DMS 273 (cell line): Measurements from ENCODE around the gene SLC12A5.
A peak's percentile ranks its signal among the peaks of the same experiment; 100 is the strongest.

Experiments used
- DNase-seq: peaks from one replicate; lab custom pipeline; 2025; ENCODE audit not compliant: unreplicated experiment; lab: John Stamatoyannopoulos, UW

The SLC12A5 gene

GRCh38 chr20:46025376-46025783 lies 3.6 kb upstream of the SLC12A5 start:
- peak; percentile 32 for DNase-seq

- DNase-seq, result peak; percentile 63
Measured at GRCh38 chr20:46027245-46027853, 1.7 kb upstream of the SLC12A5 start.

GRCh38 chr20:46028110-46028509 lies 905 bp upstream of the SLC12A5 start:
- DNase-seq, result no peak

- peak; percentile 29 for DNase-seq
Measured at GRCh38 chr20:46030284-46031013, 1.4 kb downstream of the SLC12A5 start.

- DNase-seq, result peak; percentile 33
Measured at GRCh38 chr20:46031014-46031569, 2.1 kb downstream of the SLC12A5 start.

- peak; percentile 94 for DNase-seq
Measured at GRCh38 chr20:46031701-46032254, 2.8 kb downstream of the SLC12A5 start.

GRCh38 chr20:46034039-46034438 lies 5.0 kb downstream of the SLC12A5 start:
- DNase-seq, result no peak

- DNase-seq, result no peak
Measured at GRCh38 chr20:46035253-46035652, 6.2 kb downstream of the SLC12A5 start.

GRCh38 chr20:46035713-46036112 lies 6.7 kb downstream of the SLC12A5 start:
- no peak for DNase-seq

GRCh38 chr20:46036370-46036769 lies 7.4 kb downstream of the SLC12A5 start:
- DNase-seq, result no peak

- no peak for DNase-seq
Measured at GRCh38 chr20:46037036-46037435, 8.0 kb downstream of the SLC12A5 start.

- DNase-seq, result peak; percentile 50
Measured at GRCh38 chr20:46040902-46041535, 12.0 kb downstream of the SLC12A5 start.

- no peak for DNase-seq
Measured at GRCh38 chr20:46043556-46043955, 14.5 kb downstream of the SLC12A5 start.

- DNase-seq, result no peak
Measured at GRCh38 chr20:46044896-46045295, 15.9 kb downstream of the SLC12A5 start.

GRCh38 chr20:46046588-46047310 lies 17.7 kb downstream of the SLC12A5 start:
- DNase-seq, result no peak

- DNase-seq, result no peak
Measured at GRCh38 chr20:46047821-46048220, 18.8 kb downstream of the SLC12A5 start.

- DNase-seq, result no peak
Measured at GRCh38 chr20:46049190-46049589, 20.2 kb downstream of the SLC12A5 start.

- DNase-seq, result no peak
Measured at GRCh38 chr20:46049815-46050214, 20.8 kb downstream of the SLC12A5 start.

- no peak for DNase-seq
Measured at GRCh38 chr20:46050444-46050843, 21.4 kb downstream of the SLC12A5 start.

- no peak for DNase-seq
Measured at GRCh38 chr20:46050885-46051284, 21.9 kb downstream of the SLC12A5 start.
